Memory B cell (primary cell): Measurements from ENCODE around the gene PLXNB2.
A peak's percentile ranks its signal among the peaks of the same experiment; 100 is the strongest.

Experiments
- ATAC-seq: fragments of 150-1000 bp; cut with Tn5 transposase; 2 replicates; pipeline ENCODE4 v1.10.0; 2021; ENCODE audit warnings: low read depth, mild to moderate bottlenecking, moderate library complexity
- DNase-seq, 2 donors: peaks; one replicate each; pipeline ENCODE4 v3.0.0; 2022; ENCODE audit warnings: low spot score in 2 of 2
- H3K27ac Mint-ChIP-seq: one replicate; pipeline ENCODE4 v1.8.0; 2022; ENCODE audit warnings: mild to moderate bottlenecking, moderate library complexity, mixed read lengths
- H3K27me3 Mint-ChIP-seq: one replicate; pipeline ENCODE4 v1.8.0; 2022; ENCODE audit warnings: mixed read lengths
- H3K36me3 Mint-ChIP-seq: one replicate; pipeline ENCODE4 v1.8.0; 2022; ENCODE audit warnings: mild to moderate bottlenecking, mixed read lengths
- H3K4me1 Mint-ChIP-seq: one replicate; pipeline ENCODE4 v1.8.0; 2022; ENCODE audit warnings: mixed read lengths
- H3K4me3 Mint-ChIP-seq: one replicate; pipeline ENCODE4 v1.8.0; 2022; ENCODE audit warnings: mild to moderate bottlenecking, moderate library complexity, mixed read lengths
- H3K9me3 Mint-ChIP-seq: one replicate; pipeline ENCODE4 v1.8.0; 2022; ENCODE audit warnings: mixed read lengths

The PLXNB2 gene

DNA sequence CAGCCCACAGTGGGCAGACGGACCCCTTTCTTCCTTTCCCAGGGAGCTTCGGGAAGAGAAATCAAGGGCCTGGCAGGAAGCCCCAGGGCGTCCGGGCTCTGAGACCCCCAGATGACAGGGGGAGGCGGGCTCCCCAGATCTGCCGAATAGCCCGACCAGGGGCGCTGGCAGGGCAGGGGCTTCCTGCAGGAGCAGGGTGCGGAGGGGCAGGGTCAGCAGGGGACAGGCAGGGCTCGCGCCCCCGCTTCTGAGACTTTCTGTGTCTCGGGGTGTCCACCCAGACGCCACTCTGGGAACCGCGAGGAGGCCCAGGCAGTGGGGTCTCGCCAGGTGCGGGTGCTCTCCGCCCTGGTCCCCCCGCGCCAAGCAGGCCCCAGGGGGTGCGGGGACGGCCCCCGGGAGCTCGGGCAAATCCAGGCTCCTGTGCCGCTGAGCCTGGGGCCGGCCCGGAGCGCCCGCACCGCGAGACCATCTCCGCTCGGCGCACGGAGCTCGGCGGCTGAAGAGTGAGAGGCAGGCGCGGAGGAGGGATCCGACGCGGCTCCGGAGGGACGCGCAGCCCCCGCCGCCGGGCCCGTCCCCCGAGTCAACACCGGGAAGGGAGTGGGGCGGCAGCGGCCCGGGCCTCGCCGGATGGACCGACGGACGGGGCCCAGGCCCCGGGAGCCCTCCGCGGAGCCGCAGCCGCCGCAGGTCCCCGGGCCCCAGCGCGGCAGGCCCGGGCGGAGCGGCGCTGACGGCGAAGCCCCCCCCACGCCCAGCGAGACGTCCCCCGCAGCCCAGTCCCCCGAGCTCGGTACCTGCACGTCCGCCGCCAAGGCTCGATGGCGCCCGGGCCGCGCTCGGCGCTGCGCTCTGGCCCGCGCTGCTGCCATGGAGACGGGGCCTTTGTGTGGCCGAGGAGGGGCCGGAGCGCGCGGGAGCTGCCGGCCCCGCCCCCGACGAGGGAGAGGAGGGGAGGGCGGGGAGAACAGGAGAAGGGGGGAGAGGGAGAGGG lies at the start of gene PLXNB2:
TSS of gene PLXNB2 (minus strand) at position 894 of the 997 bp plus-strand sequence. CDS start 17,062 bp downstream, outside the sequence.
- no peaks in the 10 kb centered on the region for H3K9me3 Mint-ChIP-seq
- H3K27ac Mint-ChIP-seq: peak within 1 kb of the TSS; percentile 63
- H3K4me1 Mint-ChIP-seq: peaks cover 38% of the 10 kb centered on the region
- ATAC-seq (peak; percentile 54), DNase-seq (peak in 1 of 2 donors; percentile 52)
- no peaks in the 10 kb centered on the region for H3K36me3 Mint-ChIP-seq
- H3K27me3 Mint-ChIP-seq: no peaks in the 10 kb centered on the region
- peak within 1 kb of the TSS; percentile 67 for H3K4me3 Mint-ChIP-seq

DNA sequence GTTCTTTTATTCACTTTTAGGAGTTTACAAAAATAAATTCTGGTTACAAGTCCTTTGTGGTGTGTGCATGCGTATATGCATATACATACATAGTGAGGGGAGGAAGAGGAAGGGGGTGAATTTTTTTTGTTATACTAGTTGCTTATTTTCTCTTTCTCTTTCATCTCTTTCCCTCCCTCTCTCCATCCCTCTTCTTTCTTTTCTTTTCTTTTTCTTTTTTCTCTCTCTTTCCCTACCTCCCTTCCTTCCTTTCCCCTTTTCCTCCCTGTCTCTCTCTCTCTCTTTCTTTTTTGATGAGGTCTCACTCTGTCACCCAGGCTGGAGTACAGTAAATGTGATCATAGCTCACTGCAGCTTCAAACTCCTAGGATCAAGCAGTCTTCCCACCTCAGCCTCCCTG lies 49.8 kb upstream of the PLXNB2 start:
- peak overlapping the region; percentile 5 for H3K27ac Mint-ChIP-seq
- peaks cover 19% of the 10 kb centered on the region for H3K4me1 Mint-ChIP-seq
- H3K9me3 Mint-ChIP-seq: no peaks in the 10 kb centered on the region
- ATAC-seq (no peak), DNase-seq (no peak)
- H3K36me3 Mint-ChIP-seq: peaks cover 10% of the 10 kb centered on the region
- no peaks in the 10 kb centered on the region for H3K27me3 Mint-ChIP-seq
- H3K4me3 Mint-ChIP-seq: no peak overlapping the region

DNA sequence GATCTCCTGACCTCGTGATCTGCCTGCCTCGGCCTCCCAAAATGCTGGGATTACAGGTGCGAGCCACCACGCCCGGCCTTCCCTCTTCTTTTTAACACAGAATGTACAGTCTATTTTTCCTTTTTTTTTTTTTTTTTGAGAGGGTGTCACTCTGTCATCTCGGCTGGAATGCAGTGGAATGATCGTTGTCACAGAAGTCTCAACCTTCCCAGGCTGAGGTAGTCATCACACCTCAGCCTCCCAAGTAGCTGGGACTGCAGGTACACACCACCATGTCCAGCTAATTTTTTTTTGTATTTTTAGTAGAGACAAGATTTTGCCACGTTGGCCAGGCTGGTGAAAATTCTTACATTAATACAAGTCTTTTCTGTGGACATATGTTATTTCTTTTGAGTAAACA lies 48.7 kb upstream of the PLXNB2 start:
- H3K36me3 Mint-ChIP-seq: peaks cover 12% of the 10 kb centered on the region

GRCh38 chr22:50348058-50348457 lies 40.6 kb upstream of the PLXNB2 start:
- no peaks in the 10 kb centered on the region for H3K27me3 Mint-ChIP-seq
- no peak for DNase-seq
- no peaks in the 10 kb centered on the region for H3K9me3 Mint-ChIP-seq
- no peaks in the 10 kb centered on the region for H3K4me1 Mint-ChIP-seq
- peaks cover 3% of the 10 kb centered on the region for H3K36me3 Mint-ChIP-seq
- no peak overlapping the region for H3K4me3 Mint-ChIP-seq
- H3K27ac Mint-ChIP-seq: no peak overlapping the region
- no peak for ATAC-seq

More for the DNA sequence above, 48.7 kb upstream of the PLXNB2 start:
- no peaks in the 10 kb centered on the region for H3K27me3 Mint-ChIP-seq
- no peak overlapping the region for H3K27ac Mint-ChIP-seq
- H3K9me3 Mint-ChIP-seq: no peaks in the 10 kb centered on the region
- ATAC-seq (no peak), DNase-seq (no peak)
- no peak overlapping the region for H3K4me3 Mint-ChIP-seq
- H3K4me1 Mint-ChIP-seq: peaks cover 10% of the 10 kb centered on the region

- ATAC-seq (no peak), DNase-seq (no peak)
- Mint-ChIP-seq H3K27ac (no peak overlapping the region), H3K27me3 (no peaks in the 10 kb centered on the region), H3K36me3 (peaks cover 3% of the 10 kb centered on the region), H3K4me1 (no peaks in the 10 kb centered on the region), H3K4me3 (no peak overlapping the region), H3K9me3 (no peaks in the 10 kb centered on the region)
These were observed 39.7 kb upstream of the PLXNB2 start for GRCh38 chr22:50347157-50347556.

DNA sequence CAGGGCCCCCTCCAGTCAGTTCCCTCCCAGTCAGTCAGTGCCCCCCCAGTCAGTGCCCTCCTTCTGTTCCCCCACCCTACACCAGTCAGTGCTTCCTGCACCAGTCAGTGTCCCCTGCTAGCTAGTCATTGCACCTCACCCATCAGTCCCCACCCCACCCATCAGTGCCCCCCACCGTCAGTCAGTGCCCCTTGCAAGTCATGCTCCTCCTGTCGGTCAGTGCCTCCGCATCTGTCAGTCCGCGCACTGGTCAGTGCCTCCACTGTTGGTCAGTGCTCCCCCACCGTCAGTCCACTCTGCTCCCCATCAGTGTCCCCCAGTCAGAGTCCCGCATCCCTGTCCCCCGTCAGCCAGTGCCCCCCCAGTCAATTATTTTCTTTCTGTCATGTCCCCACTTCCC lies 39.0 kb upstream of the PLXNB2 start:
- Mint-ChIP-seq H3K9me3 (no peaks in the 10 kb centered on the region), H3K4me3 (no peak overlapping the region), H3K4me1 (no peaks in the 10 kb centered on the region), H3K36me3 (peaks cover 3% of the 10 kb centered on the region), H3K27me3 (no peaks in the 10 kb centered on the region), H3K27ac (no peak overlapping the region)
- no peak for DNase-seq
- no peak for ATAC-seq

GRCh38 chr22:50343541-50343935 lies 36.1 kb upstream of the PLXNB2 start:
- Mint-ChIP-seq H3K36me3 (no peaks in the 10 kb centered on the region), H3K4me3 (peak overlapping the region; percentile 75), H3K27ac (no peak overlapping the region), H3K27me3 (no peaks in the 10 kb centered on the region), H3K9me3 (no peaks in the 10 kb centered on the region), H3K4me1 (no peaks in the 10 kb centered on the region)
- ATAC-seq: peak; percentile 14
- no peak for DNase-seq

- ATAC-seq: peak; percentile 80
- Mint-ChIP-seq H3K27me3 (no peaks in the 10 kb centered on the region), H3K4me3 (peak within 1 kb of the TSS; percentile 79), H3K36me3 (no peaks in the 10 kb centered on the region), H3K27ac (peak within 1 kb of the TSS; percentile 84), H3K4me1 (no peaks in the 10 kb centered on the region), H3K9me3 (no peaks in the 10 kb centered on the region)
- peak; percentile 90 to 93 for DNase-seq
These were observed 35.5 kb upstream of the PLXNB2 start, which contains the start of gene PPP6R2 for GRCh38 chr22:50342651-50343540. Gene PPP6R2, plus strand, starts transcription at chr22:50343327. Its CDS starts 50,582 bp downstream, at chr22:50393909.

DNA sequence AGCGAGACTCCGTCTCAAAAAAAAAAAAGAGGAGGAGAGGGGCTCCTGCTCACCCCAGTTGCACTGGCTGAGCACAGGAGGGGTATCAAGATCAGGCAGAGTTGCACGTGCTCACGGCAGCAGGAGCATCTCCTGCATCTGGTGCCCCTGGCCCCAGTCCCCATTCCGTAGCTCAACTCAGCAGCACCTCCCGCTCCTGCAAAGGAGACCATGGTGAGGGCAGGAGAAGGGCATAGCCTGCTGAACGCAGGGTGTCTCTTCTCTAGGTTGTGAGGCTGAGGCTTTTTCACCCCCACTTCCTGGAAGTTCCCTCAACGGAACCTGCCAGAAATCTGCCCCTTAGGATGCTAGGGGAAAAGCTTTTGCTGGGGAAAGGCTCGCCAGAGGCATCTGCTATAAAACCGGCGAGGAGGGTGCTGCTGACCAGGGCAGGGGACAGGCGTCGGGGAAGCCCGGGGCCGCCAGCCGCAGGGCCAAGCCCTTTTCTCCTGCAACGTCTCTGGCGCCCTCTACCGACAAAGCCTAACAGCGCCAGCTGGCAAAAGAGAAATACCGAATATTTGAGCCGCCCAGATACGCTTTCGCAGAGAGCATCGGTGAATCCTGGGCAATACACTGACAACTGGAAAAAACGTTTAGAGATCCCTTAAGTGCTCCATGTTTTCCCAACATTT lies 34.7 kb upstream of the PLXNB2 start:
- H3K27me3 Mint-ChIP-seq: no peaks in the 10 kb centered on the region
- DNase-seq (peak; percentile 90 to 96), ATAC-seq (peak; percentile 54)
- H3K27ac Mint-ChIP-seq: peak overlapping the region; percentile 84
- no peaks in the 10 kb centered on the region for H3K36me3 Mint-ChIP-seq
- H3K9me3 Mint-ChIP-seq: no peaks in the 10 kb centered on the region
- peak overlapping the region; percentile 79 for H3K4me3 Mint-ChIP-seq
- no peaks in the 10 kb centered on the region for H3K4me1 Mint-ChIP-seq

GRCh38 chr22:50339945-50340879 lies 32.8 kb upstream of the PLXNB2 start:
- Mint-ChIP-seq H3K9me3 (no peaks in the 10 kb centered on the region), H3K4me1 (no peaks in the 10 kb centered on the region), H3K27ac (no peak overlapping the region), H3K27me3 (no peaks in the 10 kb centered on the region), H3K4me3 (no peak overlapping the region), H3K36me3 (no peaks in the 10 kb centered on the region)
- ATAC-seq (no peak), DNase-seq (no peak)

- no peak for ATAC-seq
- no peak overlapping the region for H3K4me3 Mint-ChIP-seq
- DNase-seq: no peak
These were observed 31.5 kb upstream of the PLXNB2 start for GRCh38 chr22:50338860-50339462.

DNA sequence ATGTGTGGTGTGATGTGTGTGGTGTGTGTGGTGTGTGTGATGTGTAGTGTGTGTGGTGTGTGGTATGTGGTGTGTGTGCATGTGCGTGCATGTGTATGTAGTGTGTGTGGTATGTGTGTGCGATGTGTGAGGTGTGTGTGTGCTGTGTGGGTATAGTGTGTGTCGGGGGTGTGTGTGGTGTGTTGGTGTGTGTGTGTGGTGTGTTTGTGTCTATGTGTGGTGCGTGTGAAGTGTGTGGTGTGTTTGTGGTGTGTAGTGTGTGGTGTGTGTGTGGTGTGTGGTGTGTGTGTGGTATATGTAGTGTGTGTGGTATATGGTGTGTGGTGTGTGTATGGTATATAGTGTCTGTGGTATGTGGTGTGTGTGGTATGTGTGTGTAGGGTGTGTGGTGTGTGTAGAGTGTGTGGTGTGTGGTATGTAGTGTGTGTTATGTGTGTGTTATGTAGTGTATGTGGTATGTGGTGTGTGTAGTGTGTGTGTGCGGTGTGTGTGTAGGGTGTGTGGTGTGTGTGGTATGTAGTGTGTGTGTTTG lies 30.7 kb upstream of the PLXNB2 start:
- peaks cover 12% of the 10 kb centered on the region for H3K4me1 Mint-ChIP-seq
- no peaks in the 10 kb centered on the region for H3K9me3 Mint-ChIP-seq
- DNase-seq (no peak), ATAC-seq (no peak)
- no peaks in the 10 kb centered on the region for H3K27me3 Mint-ChIP-seq
- H3K4me3 Mint-ChIP-seq: no peak overlapping the region
- no peaks in the 10 kb centered on the region for H3K36me3 Mint-ChIP-seq
- no peak overlapping the region for H3K27ac Mint-ChIP-seq

More at GRCh38 chr22:50338860-50339462, 31.5 kb upstream of the PLXNB2 start:
- Mint-ChIP-seq H3K27me3 (no peaks in the 10 kb centered on the region), H3K9me3 (no peaks in the 10 kb centered on the region), H3K27ac (no peak overlapping the region), H3K36me3 (no peaks in the 10 kb centered on the region), H3K4me1 (peaks cover 6% of the 10 kb centered on the region)
